GM18519 (cell line): ENCODE data around the gene EHBP1.

ENCODE experiments used
- ATAC-seq: cut with Tn5 transposase; IDR thresholded peaks from one replicate; pipeline ENCODE4 v1.9.1; 2021; ENCODE audit warnings: mild to moderate bottlenecking, moderate library complexity; ENCODE audit not compliant: unreplicated experiment, low FRiP score

EHBP1 gene

DNA sequence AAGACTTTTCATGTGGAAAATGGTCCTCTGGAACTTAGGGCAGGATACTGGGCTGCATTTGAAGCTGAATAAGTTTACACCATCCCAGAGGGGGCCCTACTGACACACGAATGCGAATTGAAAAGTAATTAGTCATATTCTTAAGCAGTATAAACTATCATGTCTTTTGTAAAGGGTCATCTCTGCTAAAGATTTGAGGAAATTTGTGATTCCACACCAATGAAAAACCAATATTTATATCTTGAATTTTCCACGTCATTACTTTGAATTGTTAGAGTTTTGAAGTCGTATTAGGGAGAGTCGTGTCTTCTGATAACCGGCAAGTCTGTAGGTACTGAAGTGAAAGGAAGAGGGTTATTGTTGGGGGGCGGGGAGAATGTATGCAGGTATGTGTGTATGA, 341.0 kb downstream of the EHBP1 start:
- no peak for ATAC-seq

DNA sequence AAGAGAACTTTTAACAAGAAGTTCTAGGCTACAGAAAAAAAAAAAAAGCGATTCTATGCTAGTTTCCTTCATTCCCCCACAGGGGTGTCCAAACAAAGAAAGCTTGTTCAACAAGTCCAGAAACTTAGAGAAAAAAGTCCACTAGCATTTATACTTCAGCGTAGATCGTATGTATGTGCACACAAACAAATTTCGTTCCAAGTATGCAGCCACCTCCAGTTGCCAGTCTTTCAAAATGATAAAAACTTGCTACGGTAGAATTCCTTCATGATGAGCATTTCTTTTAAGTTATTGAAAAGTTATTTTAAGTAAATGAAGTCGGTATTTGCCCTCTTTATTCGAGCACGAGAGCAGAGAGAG, 341.4 kb downstream of the EHBP1 start:
- no peak for ATAC-seq

DNA sequence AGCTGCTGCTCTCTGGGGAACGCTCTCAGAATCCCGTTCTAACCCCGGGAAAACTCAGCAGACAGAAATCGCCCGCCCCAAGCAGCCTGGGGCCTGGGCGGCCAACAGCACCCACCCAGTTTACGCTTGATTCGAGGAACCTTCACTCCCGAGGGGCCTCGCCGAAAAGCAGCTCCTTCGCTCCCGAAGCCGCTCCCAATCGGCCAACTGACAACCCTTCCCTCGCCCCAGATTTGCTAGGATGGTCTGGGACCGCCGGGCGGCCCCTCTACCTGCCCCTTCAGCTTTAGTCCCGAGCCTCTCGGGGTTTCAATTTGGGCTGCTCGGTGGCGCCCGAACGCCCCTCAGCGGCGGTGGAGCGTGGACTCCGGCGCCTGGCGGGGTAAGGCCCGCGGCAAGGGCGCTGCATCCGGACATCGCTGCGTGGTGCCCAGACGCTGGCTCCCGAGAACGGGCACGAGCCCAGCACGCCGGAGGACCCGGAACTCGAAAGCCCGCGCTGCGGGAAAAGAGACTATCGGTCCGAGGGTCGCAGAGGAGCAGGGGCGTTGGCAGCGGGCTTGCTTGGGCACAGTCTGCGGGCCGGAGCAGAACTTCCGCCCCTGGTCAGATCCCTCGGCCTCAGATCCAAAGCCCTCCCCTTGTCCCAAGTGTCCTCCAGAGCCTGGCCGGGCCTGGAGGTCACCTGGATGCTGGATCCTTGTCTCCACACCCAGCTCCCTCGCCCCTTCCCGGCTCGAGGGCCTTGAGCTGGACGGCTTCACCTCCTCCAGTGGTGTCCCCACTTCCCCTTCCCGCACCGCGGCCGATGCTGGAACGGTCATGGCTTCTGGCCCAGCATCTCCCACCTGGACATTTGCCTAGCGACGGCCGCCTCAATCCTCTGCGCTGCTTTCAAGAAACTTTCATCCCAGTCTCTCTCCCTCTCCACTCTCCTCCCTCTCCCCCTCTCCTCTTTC, 342.1 kb downstream of the EHBP1 start:
- ATAC-seq: no peak

DNA sequence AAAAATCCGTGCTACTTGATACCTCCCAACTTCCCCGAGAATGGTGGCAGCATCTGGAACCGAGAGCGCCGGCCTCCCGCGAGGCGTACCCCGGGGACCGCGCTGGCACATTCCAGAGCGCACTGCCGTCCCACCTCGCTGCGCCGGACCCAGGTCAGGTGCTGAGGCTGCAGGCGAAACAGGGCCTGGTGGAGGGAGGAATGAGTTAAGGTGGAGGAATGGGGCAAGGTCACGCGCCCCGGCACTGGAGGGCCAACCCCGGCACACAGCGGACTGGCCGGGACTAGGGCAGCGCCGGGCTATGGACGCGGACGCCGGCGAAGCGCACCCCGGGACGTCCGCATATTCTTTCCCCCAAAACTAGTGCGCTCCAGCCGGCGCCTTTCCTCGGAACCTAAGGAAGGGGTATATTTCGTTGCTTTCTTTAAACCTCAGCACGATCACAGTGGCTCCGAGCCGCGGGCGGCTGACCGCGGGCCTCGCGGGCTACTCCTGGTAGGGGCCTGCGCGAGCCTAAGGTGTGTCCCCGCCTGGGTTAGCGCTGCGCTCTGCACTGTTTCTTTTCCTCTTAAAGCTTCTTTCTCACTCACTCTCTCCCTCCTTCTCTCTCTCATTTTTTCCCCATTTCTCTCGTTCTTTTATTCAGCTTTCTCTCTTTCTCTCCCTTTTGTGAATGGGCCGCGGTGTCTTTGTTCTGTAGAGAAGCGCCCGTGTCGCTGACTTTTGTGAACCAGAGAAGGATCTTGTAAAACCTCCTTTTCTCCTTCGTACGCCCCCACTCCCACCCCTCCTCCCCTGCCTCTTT, 343.1 kb downstream of the EHBP1 start:
- no peak for ATAC-seq

DNA sequence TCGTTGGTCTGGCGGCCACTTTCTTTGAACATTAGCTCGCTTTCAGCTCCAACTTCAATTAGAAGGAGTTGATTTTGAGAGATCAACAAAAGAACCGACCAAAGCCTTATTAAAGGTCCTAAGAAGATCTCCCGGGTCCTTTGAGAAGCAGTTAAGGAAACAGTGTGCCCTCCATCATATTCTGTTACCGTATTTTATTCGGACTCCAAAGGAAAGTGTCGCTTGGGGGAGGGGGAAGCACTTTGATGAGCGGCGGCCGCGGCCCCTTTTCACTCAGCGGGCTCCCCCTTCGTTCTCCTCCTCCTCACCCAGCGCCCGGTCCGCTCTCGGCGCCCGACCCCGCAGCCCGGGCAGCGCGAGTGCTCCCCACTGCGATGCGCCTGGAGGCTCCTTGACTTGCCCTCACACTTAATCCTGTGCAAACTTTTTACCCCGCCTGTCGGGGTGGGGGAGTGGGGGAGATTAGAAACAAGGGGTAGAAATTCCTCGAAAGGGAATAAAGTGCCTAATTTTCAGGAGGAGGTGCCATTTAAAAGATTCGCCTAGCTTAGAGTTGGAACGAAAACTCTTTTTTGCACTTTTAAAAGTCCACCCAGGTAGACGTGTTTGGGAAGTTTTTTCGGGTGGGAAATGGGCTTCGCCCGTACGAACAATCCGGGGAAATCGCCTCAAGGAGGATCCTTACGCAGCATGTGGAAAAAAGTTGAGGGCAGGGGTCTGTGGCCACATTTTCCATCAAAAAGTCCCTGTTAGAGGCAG, 343.9 kb downstream of the EHBP1 start:
- ATAC-seq: no peak

DNA sequence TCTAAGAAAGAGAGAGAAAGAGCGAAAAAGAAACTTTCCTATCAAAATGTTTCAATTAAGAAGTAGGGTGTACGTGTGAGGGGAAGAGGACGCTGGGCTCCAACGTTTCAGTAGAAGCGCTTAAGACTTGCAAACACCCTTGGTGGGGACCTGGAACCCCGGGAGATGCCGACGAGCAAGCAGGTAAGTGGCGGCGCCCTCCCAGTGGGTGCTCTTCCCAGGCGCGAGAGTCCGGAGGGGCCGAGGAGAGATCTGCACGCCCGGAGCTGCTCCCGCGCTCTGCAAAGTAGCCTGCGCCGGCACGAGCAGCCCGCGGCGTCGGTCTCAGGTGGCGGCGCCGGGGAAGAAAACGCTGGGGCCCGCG, 344.4 kb downstream of the EHBP1 start:
- ATAC-seq: no peak

DNA sequence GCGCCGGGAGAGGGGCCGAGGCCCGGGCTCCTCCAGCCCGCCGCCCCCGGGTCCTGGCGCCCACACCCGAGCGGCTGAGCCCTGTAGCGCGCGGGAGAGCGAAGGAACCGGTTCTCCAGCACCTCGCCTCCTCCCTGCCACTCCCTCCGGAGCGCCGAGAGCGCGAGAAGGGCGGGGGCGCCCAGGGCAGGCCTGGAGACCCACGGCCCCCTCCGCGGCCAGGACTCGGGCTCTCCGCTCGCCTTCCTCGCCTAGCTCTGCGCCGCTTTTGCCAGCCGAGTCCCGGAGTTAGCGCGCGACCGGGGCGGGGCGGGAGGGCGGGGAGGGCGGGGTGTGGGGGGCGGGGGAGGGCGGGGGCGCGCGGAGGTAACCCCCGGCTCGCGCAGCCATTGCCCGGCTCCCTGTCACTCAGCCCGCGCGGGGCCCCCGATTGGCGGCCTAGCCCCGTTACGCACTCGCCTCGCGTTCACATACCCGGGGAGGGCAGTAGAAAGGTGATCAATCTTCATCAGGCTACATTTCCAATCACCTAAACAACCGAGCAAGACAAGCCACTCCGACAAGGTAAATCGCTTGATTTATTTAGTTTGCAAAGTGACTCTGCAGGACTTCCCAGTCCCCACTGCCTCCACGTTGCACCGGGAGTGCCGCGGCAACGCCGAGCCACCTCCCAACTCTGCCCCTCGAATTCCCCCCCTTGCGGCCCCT, 345.0 kb downstream of the EHBP1 start, which contains the start of gene OTX1:
Gene OTX1 (plus strand): TSS at position 497 of the 708 bp plus-strand sequence. CDS start 2,161 bp downstream, outside the sequence.
- peak; percentile 77 for ATAC-seq

DNA sequence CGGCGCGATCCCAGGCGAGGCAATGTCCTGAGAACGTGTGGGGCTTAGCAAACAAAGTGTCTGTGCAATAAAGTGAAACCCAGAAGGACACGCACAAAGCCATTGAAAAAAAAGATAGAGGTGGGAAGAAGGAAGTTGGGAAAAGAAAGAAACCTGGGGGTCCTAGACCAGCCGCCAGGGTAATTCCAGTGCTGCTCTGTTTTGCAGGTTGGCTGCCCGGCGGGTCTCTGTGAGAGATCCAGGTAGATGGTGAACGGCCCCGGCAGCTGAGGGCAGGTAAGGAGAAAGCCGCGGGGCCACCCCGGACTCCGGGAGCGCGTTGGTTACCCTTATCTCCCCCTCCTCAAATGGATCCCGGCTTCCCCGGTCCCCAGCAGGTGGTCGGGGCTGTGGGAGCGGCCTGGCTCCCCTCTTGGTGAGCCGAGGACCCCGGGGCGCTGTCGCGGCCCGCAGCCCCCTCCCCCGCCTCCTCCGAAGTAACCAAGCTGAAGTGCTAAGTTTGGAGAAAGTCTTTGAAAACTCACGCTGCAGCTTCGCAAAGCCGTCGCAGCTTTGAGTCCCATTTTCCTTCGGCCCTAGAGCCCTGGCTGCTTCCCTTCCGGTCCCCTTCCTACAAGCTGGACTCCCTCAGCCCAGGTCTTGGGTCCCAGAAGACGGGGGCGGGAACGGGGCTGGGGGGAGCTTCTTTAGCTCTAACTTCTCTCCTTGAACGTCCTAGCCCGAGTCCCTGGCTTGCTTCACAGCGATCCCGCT, 345.7 kb downstream of the EHBP1 start:
- ATAC-seq: no peak

DNA sequence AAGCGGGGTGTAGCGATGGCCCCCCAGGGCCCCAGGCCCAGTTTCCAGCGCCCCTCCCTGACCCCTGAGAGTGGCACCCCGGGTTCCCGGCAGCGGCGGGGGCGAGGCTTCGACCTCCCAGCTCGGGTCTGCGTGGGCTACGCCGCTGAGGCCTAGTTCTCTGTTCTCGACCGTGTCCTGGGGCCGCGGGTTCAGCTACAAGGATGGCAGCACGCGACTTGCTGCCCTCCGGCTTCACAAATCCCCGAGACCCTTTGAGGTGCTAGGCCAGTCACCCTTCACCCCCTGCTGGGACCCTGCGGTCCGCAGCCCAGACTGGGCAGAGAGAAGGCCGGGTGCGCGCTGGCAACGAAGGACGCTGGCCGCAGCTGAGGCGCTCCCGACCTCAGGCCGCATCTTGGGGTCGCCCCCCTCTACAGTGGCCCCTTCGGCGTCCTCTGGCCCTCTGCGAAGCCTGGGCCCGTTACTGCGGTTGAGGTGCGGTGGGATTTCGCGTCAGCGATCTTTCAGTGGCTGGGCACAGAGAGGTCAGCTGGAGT, 346.4 kb downstream of the EHBP1 start:
- no peak for ATAC-seq

DNA sequence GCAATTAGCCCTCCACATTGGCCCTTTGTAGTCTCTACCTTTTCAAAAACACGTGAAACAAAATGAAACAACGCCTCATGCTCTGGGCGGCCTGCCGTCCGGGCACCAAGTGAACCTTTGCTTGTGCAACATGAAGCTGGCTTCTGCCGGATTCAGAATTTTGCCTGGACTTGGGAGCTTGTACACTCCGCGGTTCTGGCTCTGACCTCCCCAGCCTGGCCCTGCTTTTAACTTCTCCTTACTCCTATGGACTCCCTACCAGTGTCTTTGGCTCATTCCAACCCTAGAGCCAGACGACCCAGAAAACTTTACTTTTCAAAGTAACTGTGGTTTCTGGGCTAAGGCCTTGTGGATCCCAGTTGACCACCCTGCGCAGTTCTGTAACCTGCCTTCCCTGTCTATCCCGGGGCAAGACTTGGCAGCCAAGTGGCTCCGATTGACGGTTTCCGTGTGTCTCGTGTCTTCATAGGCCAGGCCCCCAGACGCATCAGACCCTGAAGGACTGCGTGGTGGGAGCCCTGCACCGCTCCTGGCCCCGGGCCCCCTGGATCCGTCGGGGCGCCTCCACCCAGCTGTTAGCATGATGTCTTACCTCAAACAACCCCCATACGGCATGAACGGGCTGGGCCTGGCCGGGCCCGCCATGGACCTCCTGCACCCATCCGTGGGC, 347.0 kb downstream of the EHBP1 start:
- no peak for ATAC-seq

DNA sequence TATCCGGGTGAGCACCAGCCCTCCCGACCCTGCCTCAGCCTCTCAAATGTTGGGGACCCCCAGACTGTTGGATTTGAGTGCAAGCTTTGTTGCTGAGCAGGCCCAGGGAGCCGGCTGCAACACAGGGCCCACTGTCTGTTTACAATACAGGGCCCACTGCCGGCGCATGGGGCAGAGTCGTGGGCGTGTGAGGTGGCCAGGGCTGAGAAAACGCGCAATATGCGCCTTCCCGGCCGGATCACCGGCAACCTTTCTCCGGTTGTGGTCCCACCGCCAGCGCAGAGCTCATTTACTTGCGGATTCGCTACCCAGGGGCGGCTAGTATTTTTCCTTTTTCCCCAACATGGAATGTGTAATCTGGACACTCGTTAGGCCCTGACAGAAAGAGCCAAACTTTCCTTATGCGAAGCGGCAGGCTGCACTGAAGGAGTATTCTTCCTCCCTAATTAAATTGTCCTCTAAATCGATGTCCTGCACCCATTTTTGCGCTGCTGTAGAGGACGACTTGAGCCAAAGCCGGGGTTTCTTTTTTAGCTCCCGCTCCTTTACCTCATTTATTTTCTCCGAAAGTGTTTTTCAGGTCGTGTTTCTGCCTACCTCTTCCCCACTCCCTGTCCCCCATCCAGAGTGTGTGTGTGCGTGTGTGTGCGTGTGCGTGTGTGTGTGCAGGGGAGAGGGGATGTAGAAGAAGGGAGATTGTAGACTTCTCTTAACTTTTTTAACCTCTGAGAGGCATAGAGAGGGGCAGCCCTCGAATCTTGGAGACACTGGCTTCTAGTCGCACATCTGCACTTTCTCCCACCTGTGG, 347.8 kb downstream of the EHBP1 start:
- no peak for ATAC-seq

DNA sequence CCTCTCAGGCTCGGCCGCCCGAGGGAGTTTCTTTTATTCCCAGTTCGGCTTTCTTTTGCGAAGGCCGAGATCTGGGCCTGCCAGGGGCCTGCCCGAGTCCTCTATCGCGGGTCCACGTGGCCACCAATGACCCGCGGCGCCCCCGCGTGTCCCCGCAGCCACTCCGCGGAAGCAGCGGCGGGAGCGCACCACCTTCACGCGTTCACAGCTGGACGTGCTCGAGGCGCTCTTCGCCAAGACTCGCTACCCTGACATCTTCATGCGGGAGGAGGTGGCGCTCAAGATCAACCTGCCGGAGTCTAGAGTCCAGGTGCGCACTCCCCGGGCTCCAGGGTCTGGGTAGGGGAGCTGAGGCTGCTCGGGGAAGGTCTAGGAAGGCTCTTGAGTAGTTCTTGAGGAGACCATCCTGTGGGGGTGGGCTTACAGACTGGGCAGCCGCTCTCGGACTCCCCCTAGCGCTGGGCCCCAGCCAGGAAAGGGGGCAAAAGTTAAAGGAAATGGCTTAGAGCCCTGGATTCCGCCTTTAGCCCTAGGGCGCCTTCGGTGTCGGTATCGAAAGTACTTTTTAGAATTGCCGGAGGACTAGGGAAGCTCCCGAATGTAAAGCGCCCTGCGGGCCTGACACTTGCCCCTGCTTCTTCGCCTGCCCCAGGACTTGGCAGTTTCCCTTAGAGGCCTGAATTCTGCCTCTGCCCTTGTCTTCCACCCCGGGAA, 348.5 kb downstream of the EHBP1 start:
- ATAC-seq: no peak

DNA sequence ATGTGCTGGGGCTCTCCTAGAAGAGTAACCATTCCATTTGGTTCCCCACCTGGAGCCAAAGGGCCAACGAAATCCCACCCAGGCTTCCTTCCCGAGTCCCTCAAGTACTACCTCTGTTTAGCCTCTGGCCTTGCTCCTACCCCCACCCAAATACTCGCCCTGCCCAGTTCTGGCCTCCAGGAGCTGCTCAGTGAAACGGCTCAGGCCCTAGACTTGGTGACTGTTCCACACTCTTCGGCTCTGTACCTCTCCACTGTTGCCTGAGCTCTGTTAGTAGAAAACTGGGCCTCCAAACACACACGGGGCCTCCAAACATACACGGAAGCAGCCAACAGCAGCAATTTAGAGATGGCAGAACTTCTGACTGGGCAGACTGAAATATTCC, 349.3 kb downstream of the EHBP1 start:
- no peak for ATAC-seq

DNA sequence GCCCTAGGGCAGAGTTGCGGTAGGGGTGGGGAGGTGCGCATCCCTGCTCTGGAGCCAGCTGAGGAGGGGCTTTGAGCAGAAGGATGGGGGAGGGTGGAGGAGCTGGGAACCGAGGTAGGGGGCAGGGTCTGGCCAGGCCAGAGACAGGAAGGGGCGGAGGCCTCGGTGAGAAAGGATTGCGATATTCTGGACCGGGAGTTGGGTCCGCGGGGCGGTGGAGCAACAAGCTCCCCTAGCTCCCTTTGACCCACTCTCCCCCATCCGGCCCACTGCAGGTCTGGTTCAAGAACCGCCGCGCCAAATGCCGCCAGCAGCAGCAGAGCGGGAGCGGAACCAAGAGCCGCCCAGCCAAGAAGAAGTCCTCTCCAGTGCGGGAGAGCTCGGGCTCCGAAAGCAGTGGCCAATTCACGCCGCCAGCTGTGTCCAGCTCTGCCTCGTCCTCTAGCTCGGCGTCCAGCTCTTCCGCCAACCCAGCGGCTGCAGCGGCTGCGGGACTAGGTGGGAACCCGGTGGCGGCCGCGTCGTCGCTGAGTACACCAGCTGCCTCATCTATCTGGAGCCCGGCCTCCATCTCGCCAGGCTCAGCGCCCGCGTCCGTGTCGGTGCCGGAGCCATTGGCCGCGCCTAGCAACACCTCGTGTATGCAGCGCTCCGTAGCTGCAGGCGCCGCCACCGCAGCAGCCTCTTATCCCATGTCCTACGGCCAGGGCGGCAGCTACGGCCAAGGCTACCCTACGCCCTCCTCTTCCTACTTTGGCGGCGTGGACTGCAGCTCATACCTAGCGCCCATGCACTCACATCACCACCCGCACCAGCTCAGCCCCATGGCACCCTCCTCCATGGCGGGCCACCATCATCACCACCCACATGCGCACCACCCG, 350.0 kb downstream of the EHBP1 start:
- no peak for ATAC-seq

DNA sequence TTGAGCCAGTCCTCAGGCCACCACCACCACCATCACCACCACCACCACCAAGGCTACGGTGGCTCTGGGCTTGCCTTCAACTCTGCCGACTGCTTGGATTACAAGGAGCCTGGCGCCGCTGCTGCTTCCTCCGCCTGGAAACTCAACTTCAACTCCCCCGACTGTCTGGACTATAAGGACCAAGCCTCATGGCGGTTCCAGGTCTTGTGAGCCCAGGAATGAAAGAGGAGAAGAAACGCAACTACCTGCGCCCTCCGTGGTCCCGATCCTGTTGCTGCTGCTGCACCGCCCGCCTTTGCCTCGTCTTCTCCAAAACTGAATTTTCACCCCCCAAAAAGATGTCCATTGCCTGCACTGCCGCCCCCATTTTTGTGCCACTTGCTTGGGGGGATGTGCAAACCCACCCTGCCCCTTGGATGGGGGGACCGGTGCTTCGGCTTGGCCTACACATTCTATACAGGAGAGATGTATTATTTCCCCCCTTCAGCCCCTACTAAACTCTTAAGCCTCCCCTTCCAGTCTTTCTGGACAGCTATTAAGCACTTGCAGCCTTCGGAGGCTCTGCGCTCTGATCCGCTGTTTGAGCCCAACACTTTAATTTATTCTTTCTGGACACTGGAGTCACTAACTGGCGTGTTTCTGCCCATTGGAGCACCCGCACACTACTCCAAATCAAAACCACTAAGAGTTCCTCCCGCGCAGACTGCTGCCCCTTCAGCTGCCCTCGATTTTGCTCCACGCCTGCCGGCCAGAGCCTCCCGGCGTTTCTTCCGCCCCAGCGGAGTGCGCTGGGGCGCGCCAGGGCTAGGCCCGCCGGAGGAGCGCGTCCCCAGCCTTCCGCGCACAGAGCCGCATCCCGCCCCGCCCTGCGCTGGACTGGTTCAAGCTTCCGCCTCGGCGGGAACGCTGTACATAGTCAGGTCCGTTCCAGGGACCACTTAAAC, 350.9 kb downstream of the EHBP1 start:
- no peak for ATAC-seq
